Urothelium cell line (cell line): ENCODE data around the gene CHIA.
A peak's percentile ranks its signal among the peaks of the same experiment; 100 is the strongest.

Source experiments
- DNase-seq: peaks from one replicate; pipeline ENCODE4 v3.0.0; 2011; ENCODE audit warnings: low spot score, mixed read lengths
- FAIRE-seq: peaks from 2 replicates; lab custom pipeline; 2011; peaks lifted over from hg19 to GRCh38; lab: Jason Lieb, UNC

The CHIA gene

GRCh38 chr1:111361761-111362160 lies 71.1 kb downstream of the CHIA start:
- DNase-seq, result no peak

GRCh38 chr1:111364690-111365089 lies 74.0 kb downstream of the CHIA start:
- no peak for DNase-seq
- no peak for FAIRE-seq

More at GRCh38 chr1:111361761-111362160, 71.1 kb downstream of the CHIA start:
- no peak for FAIRE-seq

GRCh38 chr1:111366256-111366655 lies 75.6 kb downstream of the CHIA start:
- FAIRE-seq, result no peak
- DNase-seq, result peak; percentile 35

- DNase-seq (peak; percentile 68), FAIRE-seq (no peak)
Measured at GRCh38 chr1:111369177-111369576, 78.5 kb downstream of the CHIA start.

- FAIRE-seq (peak; percentile 44), DNase-seq (no peak)
Measured at GRCh38 chr1:111369645-111370044, 79.0 kb downstream of the CHIA start.
